ENCODE data around the gene POLN.

The POLN gene

GRCh38 chr4:2078584-2078983, 163.3 kb downstream of the POLN start:
- DNase-seq, result no peak

- DNase-seq, result no peak
These were observed 164.1 kb downstream of the POLN start for GRCh38 chr4:2077537-2078460.

- no peak for DNase-seq
These were observed 164.9 kb downstream of the POLN start for GRCh38 chr4:2076908-2077536.

- no peak for DNase-seq
These were observed 165.7 kb downstream of the POLN start for GRCh38 chr4:2075987-2076907.

GRCh38 chr4:2075171-2075986, 166.5 kb downstream of the POLN start:
- no peak for DNase-seq

- DNase-seq, result no peak
These were observed 167.3 kb downstream of the POLN start for GRCh38 chr4:2074588-2074987.

GRCh38 chr4:2073808-2074481, 168.0 kb downstream of the POLN start:
- DNase-seq, result no peak

- DNase-seq, result no peak
These were observed 168.7 kb downstream of the POLN start for GRCh38 chr4:2072971-2073807.

- no peak for DNase-seq
These were observed 169.7 kb downstream of the POLN start for GRCh38 chr4:2071912-2072867.

GRCh38 chr4:2071252-2071911, 170.5 kb downstream of the POLN start:
- no peak for DNase-seq

- no peak for DNase-seq
These were observed 171.3 kb downstream of the POLN start for GRCh38 chr4:2070421-2071251.

GRCh38 chr4:2069986-2070385, 171.9 kb downstream of the POLN start:
- DNase-seq, result no peak

GRCh38 chr4:2069161-2069971, 172.6 kb downstream of the POLN start:
- no peak for DNase-seq

- DNase-seq, result no peak
These were observed 173.4 kb downstream of the POLN start for GRCh38 chr4:2068566-2068965.

GRCh38 chr4:2068198-2068470, 173.8 kb downstream of the POLN start:
- DNase-seq, result no peak

- no peak for DNase-seq
These were observed 174.3 kb downstream of the POLN start for GRCh38 chr4:2067446-2068197.
